Body of pancreas (tissue), 4 donors: ENCODE results near the gene SDF2. TPM values are rescaled to one million over a fixed set of nuclear protein-coding genes. Genes with fewer than 3 reads are reported as not detected.

Source experiments
- ATAC-seq: fragments of 150-250 bp; one replicate; pipeline ENCODE4 v1.9.1; 2016
- DNase-seq, 4 donors: peaks; one replicate each; pipeline ENCODE4 v3.0.0-alpha.2; 2019
- H3K27ac ChIP-seq, 4 donors: fragments of 200-600 bp; sonication (generic); 1 replicate in 3 of 4; 2 replicates in 1 of 4; pipeline versions ENCODE4 v1.5.1 to v1.6.1; 2016 to 2019; ENCODE audit warnings: mild to moderate bottlenecking in 1 of 4, mixed read lengths in 1 of 4, moderate library complexity in 1 of 4
- H3K27me3 ChIP-seq, 2 donors: fragments of 200-600 bp; sonication (generic); one replicate each; pipeline ENCODE4 v1.6.0; 2016; ENCODE audit warnings: mild to moderate bottlenecking in 1 of 2
- H3K36me3 ChIP-seq, 2 donors: fragments of 200-600 bp; sonication (generic); replicated peaks in 1 of 2; 2 replicates each; pipeline ENCODE4 v1.5.1; 2016; ENCODE audit warnings: low read depth in 2 of 2; ENCODE audit not compliant: insufficient read depth in 1 of 2
- H3K4me1 ChIP-seq: fragments of 200-600 bp; sonication (generic); one replicate; pipeline ENCODE4 v1.6.0; 2016
- H3K4me3 ChIP-seq, 2 donors: fragments of 200-600 bp; sonication (generic); 1 replicate in 1 of 2; 2 replicates in 1 of 2; pipeline ENCODE4 v1.5.1; 2016 to 2019
- H3K9me3 ChIP-seq, 3 donors: fragments of 200-600 bp; sonication (generic); 1 replicate in 2 of 3; 2 replicates in 1 of 3; pipeline ENCODE4 v1.5.1; 2016
- CTCF ChIP-seq, 7 experiments: fragments of 450-650 bp in 4 of 7; fragments of 200-600 bp in 3 of 7; sonication (generic) in 3 of 7; IDR thresholded peaks; one replicate each; pipeline ENCODE4 v1.5.1; 2016 to 2019; ENCODE audit warnings: antibody characterized with exemption in 7 of 7
- POLR2A ChIP-seq, 3 donors: fragments of 450-650 bp; IDR thresholded peaks; one replicate each; pipeline ENCODE4 v1.6.1; 2016; ENCODE audit warnings: antibody characterized with exemption in 3 of 3, mild to moderate bottlenecking in 2 of 3
- WGBS, 2 donors: methylation state at CpG; one replicate each; pipeline ENCODE4 v1.1.5; 2017; 5-methylcytosine and 5-hydroxymethylcytosine counted together
- intact Hi-C: fragments of 100-400 bp; cut with DNase I; formaldehyde crosslinking; loops from one replicate; pipeline ENCODE4 v1.15.1; 2023
- total RNA-seq, 2 donors: library from RNA; depleted of rRNA; stranded (reverse); fragments of >200 nt; gene quantifications; one replicate each; pipeline ENCODE4 v1.1.0, GENCODE V29; 2016

SDF2 gene
- total RNA-seq, 2 donors from 2014 or later: 13.8 to 22.8 TPM

- H3K27ac ChIP-seq: no peak overlapping the region
- WGBS, 2 donors: 100% methylated on average over 1 of the region's 1 CpG
- TF ChIP-seq POLR2A (IDR thresholded peaks at IDR 0.05) (no peak), CTCF (IDR thresholded peaks at IDR 0.05) (no peak)
- intact Hi-C loops: no loop called here
- peaks cover 30 to 76% of the 10 kb centered on the region in 2 donors for H3K36me3 ChIP-seq
- ATAC-seq (no peak), DNase-seq (no peak)
- H3K9me3 ChIP-seq: no peaks in the 10 kb centered on the region
- no peaks in the 10 kb centered on the region for H3K27me3 ChIP-seq
- H3K4me1 ChIP-seq: no peaks in the 10 kb centered on the region
- H3K4me3 ChIP-seq: no peak overlapping the region
Observed at GRCh38 chr17:28635506-28635905, 26.2 kb downstream of the SDF2 start.

GRCh38 chr17:28634206-28634865, 27.4 kb downstream of the SDF2 start:
- no peaks in the 10 kb centered on the region for H3K9me3 ChIP-seq
- H3K27ac ChIP-seq: no peak overlapping the region
- H3K4me1 ChIP-seq: no peaks in the 10 kb centered on the region
- H3K36me3 ChIP-seq: peaks cover 27 to 69% of the 10 kb centered on the region in 2 donors
- intact Hi-C loops: no loop called here
- DNase-seq (no peak), ATAC-seq (no peak)
- no peak overlapping the region for H3K4me3 ChIP-seq
- no peaks in the 10 kb centered on the region for H3K27me3 ChIP-seq
- TF ChIP-seq CTCF (IDR thresholded peaks at IDR 0.05): no peak
- TF ChIP-seq POLR2A (IDR thresholded peaks at IDR 0.05): no peak
- 82 to 94% methylated on average over 10 to 14 of the region's 14 CpGs for WGBS, 2 donors

GRCh38 chr17:28626818-28627217, 34.9 kb downstream of the SDF2 start:
- 88 to 96% methylated on average over 4 of the region's 4 CpGs for WGBS, 2 donors
- ATAC-seq (no peak), DNase-seq (no peak)
- Histone ChIP-seq H3K9me3 (no peaks in the 10 kb centered on the region), H3K4me1 (peaks cover 5% of the 10 kb centered on the region), H3K36me3 (peaks cover 28% of the 10 kb centered on the region in 2 donors), H3K27ac (no peak overlapping the region), H3K4me3 (no peak overlapping the region), H3K27me3 (no peaks in the 10 kb centered on the region)
- intact Hi-C loops: no loop called here
- TF ChIP-seq CTCF (IDR thresholded peaks at IDR 0.05) (no peak), POLR2A (IDR thresholded peaks at IDR 0.05) (no peak)

DNA sequence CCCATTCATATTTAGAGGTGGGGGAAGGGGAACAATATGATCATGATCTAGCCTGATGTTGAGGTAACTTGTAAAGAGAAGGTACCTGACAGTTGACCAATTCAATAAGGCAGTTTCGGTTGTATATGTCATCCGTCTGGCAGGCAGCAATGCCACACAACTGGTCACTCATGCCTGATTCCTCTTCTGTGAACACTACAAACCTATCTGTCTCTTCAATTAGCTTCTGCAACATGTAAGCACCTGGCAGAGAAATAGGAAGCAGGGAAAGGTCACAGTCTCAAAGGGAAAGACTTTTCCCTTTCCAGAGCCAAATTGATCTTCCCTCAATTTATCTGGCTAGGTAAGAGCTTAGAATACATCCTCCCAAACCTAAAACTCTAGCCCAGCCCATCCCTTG, 37.6 kb downstream of the SDF2 start:
- no peak for TF ChIP-seq POLR2A (IDR thresholded peaks at IDR 0.05)
- TF ChIP-seq CTCF (IDR thresholded peaks at IDR 0.05): no peak
- Histone ChIP-seq H3K4me3 (no peak overlapping the region), H3K36me3 (peaks cover 34 to 37% of the 10 kb centered on the region in 2 donors), H3K27me3 (no peaks in the 10 kb centered on the region), H3K27ac (no peak overlapping the region), H3K4me1 (peaks cover 5% of the 10 kb centered on the region), H3K9me3 (no peaks in the 10 kb centered on the region)
- WGBS, 2 donors: 86 to 91% methylated on average over 2 of the region's 2 CpGs
- no peak for DNase-seq
- ATAC-seq: no peak
- intact Hi-C loops: no loop called here

DNA sequence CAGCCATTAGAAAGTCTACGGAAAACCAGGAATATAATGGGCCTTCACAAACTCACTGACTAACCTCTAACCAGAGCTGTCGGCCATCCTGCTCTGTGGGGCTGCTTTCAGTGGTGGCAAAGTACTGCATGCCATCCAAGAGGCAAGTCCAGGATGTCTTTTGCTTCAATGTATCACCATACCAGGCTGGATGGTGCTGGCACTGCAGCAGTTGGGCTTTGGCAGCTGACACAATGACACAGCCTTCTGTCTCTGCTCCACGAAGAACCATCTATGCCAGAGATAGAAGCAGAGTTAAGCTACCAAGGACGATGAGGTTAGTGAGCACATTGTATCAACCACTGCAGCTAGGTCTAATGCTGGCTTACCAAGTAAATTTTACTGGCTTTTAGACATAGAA, 38.0 kb downstream of the SDF2 start:
- DNase-seq (no peak), ATAC-seq (no peak)
- Histone ChIP-seq H3K9me3 (no peaks in the 10 kb centered on the region), H3K4me1 (peaks cover 5% of the 10 kb centered on the region), H3K27me3 (no peaks in the 10 kb centered on the region), H3K36me3 (peaks cover 37 to 42% of the 10 kb centered on the region in 2 donors), H3K4me3 (no peak overlapping the region), H3K27ac (no peak overlapping the region)
- TF ChIP-seq POLR2A (IDR thresholded peaks at IDR 0.05): no peak
- no peak for TF ChIP-seq CTCF (IDR thresholded peaks at IDR 0.05)
- intact Hi-C loops: no loop called here
- 78 to 93% methylated on average over 4 of the region's 4 CpGs for WGBS, 2 donors
